WI38 (cell line): ENCODE results near the gene PCNX3.
"Not testable (repeated sequence)": the region's sequence is repeated elsewhere in the genome, so short reads cannot be mapped to it uniquely, and the experiment has no call there.

ENCODE experiments used
- H3K4me3 ChIP-seq: 2 replicates; pipeline ENCODE4 v1.5.1; 2011; ENCODE audit warnings: low read depth, mild to moderate bottlenecking, control low read depth, low read length
- CTCF ChIP-seq: IDR thresholded peaks from 2 replicates; pipeline ENCODE4 v1.5.1; 2012; ENCODE audit warnings: low read depth, mild to moderate bottlenecking, control low read depth, low read length

PCNX3 gene

GRCh38 chr11:65637794-65638419, 22.3 kb downstream of the PCNX3 start, which contains the start of gene SIPA1:
Gene SIPA1, plus strand, starts transcription at chr11:65638101. Its CDS starts 2,821 bp downstream, at chr11:65640922.
- H3K4me3 ChIP-seq, result peak within 1 kb of the TSS; percentile 62
- peak; percentile 42; the same call in 1 of the 2 replicates for TF ChIP-seq CTCF

GRCh38 chr11:65639228-65639597, 23.6 kb downstream of the PCNX3 start:
- H3K4me3 ChIP-seq, result not testable (repeated sequence)

GRCh38 chr11:65639623-65640482, 24.3 kb downstream of the PCNX3 start:
- H3K4me3 ChIP-seq, result no peak overlapping the region
- TF ChIP-seq CTCF, result no peak

- no peak overlapping the region for H3K4me3 ChIP-seq
Observed at GRCh38 chr11:65640483-65641296, 25.1 kb downstream of the PCNX3 start.

GRCh38 chr11:65641297-65642013, 25.9 kb downstream of the PCNX3 start:
- no peak for TF ChIP-seq CTCF
- no peak overlapping the region for H3K4me3 ChIP-seq

More at GRCh38 chr11:65640483-65641296, 25.1 kb downstream of the PCNX3 start:
- no peak for TF ChIP-seq CTCF

GRCh38 chr11:65642014-65642671, 26.6 kb downstream of the PCNX3 start:
- H3K4me3 ChIP-seq, result no peak overlapping the region

More at GRCh38 chr11:65642014-65642671, 26.6 kb downstream of the PCNX3 start:
- TF ChIP-seq CTCF, result no peak
